GM12801 (cell line): ENCODE measurements around the gene PXT1.

Experiments used
- CTCF ChIP-seq: IDR thresholded peaks from one replicate; pipeline ENCODE4 v1.5.1; 2011; ENCODE audit warnings: control low read depth; ENCODE audit not compliant: insufficient read length; ENCODE audit errors: extremely low read depth

Gene PXT1

GRCh38 chr6:36352477-36353157 is 90.0 kb downstream of the PXT1 start:
- no peak for TF ChIP-seq CTCF

- no peak for TF ChIP-seq CTCF
Measured at GRCh38 chr6:36350681-36351571, 91.7 kb downstream of the PXT1 start.

GRCh38 chr6:36350082-36350481 is 92.6 kb downstream of the PXT1 start:
- no peak for TF ChIP-seq CTCF

DNA sequence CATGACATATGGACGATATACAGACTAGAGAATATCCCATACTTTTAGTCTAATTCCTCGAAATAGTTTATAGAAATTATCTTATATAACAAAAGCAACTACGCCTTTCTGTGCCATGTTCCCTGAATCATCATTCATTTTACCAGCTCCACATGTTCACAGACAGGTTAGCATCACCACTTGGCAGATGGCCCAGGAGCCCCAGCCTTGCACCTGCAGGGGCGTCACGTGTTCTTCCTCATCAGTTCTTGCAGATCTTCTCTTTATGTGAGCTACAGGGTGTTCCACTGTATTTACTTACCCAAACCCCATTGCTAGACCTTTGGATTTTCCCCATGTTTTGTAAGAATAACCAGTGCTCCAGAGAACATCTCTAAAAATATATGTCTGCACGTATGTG is 93.4 kb downstream of the PXT1 start:
- no peak for TF ChIP-seq CTCF

GRCh38 chr6:36347621-36348020 is 95.0 kb downstream of the PXT1 start:
- TF ChIP-seq CTCF = no peak

- TF ChIP-seq CTCF = no peak
Measured at GRCh38 chr6:36346486-36347273, 96.0 kb downstream of the PXT1 start.
